Stromal cell of bone marrow (primary cell): ENCODE data around the gene HCN2.

Source experiments
- DNase-seq: peaks from one replicate; pipeline ENCODE4 v3.0.0-alpha.2; 2012; ENCODE audit warnings: low read depth

HCN2 gene

DNA sequence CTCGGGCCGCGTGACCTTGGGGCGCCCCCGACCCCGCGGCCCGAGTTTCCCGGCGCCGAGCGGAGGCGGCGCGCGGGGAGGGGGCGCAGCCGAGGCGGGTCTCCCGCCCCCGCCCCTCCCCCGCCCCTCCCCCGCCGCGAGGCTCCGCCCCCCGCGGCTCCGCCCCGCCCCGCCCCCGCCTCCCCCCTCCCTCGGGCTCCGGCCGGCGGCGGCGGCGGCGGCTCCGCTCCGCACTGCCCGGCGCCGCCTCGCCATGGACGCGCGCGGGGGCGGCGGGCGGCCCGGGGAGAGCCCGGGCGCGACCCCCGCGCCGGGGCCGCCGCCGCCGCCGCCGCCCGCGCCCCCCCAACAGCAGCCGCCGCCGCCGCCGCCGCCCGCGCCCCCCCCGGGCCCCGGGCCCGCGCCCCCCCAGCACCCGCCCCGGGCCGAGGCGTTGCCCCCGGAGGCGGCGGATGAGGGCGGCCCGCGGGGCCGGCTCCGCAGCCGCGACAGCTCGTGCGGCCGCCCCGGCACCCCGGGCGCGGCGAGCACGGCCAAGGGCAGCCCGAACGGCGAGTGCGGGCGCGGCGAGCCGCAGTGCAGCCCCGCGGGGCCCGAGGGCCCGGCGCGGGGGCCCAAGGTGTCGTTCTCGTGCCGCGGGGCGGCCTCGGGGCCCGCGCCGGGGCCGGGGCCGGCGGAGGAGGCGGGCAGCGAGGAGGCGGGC, at the start of gene HCN2:
HCN2 (plus strand) TSS at position 189 of the 703 bp plus-strand sequence; CDS start at position 254, 65 bp downstream.
- DNase-seq: no peak

DNA sequence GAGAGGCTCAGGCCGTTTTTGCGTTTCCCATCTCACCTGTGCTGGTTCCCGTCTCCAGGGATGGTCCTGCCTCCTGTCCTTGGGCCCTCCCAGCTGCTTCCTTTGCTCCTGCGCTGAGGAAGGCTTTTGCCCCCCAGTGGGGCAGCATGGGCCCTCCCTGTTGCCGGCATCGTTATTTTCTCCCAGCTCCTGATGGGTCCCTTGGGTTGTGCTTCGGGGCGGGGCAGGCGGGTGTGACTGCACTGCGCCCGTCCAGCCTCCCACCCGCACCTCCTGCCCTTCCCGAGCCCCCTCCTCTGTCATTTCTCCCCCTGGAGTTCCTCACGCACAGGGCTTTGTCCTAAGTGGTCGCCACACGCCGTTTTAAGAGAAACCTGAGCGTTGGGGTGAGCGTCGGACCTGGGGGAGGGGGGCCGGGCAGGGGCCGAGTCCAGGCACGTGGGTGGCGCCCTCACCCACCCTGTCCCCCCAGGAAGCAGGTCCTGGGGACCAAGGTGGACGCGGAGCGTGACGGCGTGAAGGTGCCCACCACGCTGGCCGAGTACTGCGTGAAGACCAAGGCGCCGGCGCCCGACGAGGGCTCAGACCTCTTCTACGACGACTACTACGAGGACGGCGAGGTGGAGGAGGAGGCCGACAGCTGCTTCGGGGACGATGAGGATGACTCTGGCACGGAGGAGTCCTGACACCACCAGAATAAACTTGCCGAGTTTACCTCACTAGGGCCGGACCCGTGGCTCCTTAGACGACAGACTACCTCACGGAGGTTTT, 48.6 kb upstream of the HCN2 start:
- no peak for DNase-seq

DNA sequence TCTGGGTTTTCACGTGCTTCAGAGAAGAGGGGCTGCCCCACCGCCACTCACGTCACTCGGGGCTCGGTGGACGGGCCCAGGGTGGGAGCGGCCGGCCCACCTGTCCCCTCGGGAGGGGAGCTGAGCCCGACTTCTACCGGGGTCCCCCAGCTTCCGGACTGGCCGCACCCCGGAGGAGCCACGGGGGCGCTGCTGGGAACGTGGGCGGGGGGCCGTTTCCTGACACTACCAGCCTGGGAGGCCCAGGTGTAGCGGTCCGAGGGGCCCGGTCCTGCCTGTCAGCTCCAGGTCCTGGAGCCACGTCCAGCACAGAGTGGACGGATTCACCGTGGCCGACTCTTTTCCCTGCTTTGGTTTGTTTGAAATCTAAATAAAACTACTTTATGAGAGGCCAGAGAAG, 48.0 kb upstream of the HCN2 start:
- no peak for DNase-seq

GRCh38 chr19:542173-542866, 47.4 kb upstream of the HCN2 start:
- DNase-seq: no peak

GRCh38 chr19:543910-544608, 45.6 kb upstream of the HCN2 start, which contains the start of gene GZMM:
Gene GZMM (plus strand): TSS chr19:544053. CDS start chr19:544072, 19 bp downstream.
- no peak for DNase-seq

DNA sequence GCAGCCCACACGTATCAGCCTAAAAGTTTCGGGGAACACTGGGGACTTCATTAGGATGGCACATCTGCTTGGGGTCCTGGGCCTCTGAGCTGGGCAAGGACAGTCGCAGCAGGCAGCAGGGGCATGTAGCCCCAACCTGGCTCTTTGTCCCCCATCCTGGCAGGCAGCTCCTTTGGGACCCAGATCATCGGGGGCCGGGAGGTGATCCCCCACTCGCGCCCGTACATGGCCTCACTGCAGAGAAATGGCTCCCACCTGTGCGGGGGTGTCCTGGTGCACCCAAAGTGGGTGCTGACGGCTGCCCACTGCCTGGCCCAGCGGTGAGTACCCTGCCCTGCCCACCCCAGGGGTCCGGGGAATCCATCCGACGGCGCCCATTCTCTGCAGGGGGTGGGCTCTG, 42.6 kb upstream of the HCN2 start:
- no peak for DNase-seq

DNA sequence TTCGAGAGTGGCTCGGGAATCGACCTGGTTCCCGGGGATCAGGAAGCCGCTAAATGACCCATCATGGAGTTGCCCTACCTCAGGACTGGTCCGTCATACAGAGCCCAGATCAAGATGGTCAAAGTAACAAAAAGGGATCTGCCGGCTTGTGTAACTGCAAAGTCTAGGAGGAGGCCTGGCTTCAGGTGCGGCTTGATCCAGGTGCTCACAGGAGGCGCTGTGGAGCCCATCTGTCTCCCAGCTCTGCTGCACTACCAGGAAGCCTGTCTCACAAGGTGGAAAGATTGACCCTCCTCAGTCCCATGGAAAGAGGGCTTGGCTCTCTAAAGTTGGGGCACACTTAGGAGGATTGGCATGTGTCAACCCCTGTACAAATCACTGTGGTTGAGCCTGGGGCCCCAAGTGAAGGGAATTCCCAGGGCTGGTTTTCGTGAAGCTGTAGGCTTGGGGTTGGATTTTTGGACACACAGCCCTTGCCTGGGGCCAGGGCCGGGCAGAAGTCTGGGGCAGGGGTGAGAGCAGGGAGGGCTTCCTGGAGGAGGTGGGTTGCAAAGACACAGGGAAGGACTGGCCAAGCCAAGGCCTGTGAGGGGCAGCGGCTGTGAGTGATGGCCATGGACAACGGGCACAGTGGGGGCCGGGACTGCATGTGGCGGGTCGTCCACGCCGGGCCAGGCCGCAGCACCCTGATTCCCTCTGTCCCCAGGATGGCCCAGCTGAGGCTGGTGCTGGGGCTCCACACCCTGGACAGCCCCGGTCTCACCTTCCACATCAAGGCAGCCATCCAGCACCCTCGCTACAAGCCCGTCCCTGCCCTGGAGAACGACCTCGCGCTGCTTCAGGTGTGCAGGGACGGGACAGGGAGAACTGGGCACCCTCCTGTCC, 41.6 kb upstream of the HCN2 start:
- DNase-seq: no peak

DNA sequence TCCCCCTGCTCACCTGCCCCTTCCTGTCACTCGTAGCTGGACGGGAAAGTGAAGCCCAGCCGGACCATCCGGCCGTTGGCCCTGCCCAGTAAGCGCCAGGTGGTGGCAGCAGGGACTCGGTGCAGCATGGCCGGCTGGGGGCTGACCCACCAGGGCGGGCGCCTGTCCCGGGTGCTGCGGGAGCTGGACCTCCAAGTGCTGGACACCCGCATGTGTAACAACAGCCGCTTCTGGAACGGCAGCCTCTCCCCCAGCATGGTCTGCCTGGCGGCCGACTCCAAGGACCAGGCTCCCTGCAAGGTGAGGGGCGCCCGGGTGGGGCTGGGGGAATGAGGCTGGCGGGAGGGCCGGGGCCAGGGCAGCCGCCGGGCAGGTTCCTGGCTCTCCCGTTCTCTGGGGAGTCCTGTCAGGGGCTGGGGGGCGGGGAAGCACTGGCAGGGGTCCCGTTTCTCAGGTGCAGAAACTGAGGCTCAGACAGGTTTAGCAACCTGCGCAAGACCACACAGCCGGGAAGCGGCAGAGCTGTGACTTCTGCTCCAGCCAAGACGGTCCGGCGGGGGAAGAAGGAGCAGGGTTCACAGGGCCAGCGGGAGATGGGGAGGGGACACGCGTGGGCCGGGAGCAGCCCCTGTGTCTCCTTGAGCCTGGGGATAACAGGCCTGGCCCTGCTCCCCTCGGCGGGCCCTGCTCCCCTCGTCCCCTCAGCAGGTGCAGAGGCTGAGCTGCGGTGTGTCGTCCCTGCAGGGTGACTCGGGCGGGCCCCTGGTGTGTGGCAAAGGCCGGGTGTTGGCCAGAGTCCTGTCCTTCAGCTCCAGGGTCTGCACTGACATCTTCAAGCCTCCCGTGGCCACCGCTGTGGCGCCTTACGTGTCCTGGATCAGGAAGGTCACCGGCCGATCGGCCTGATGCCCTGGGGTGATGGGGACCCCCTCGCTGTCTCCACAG, 40.5 kb upstream of the HCN2 start:
- no peak for DNase-seq

- DNase-seq: no peak
Observed at GRCh38 chr19:554817-555216, 34.9 kb upstream of the HCN2 start.

DNA sequence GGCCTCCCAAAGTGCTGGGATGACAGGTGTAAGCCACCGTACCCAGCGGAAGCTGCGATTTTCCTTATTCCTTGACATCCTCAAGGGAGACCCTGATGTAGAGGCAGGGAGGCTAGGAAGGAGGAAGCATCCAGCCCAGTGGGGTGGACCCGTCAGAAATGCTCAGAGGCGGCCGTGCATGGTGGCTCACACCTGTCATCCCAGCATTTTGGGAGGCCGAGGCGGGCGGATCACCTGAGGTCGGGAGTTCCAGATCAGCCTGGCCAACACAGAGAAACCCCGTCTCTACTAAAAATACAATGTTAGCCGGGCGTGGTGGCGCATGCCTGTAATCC, 34.2 kb upstream of the HCN2 start:
- DNase-seq: no peak

GRCh38 chr19:556611-557382, 32.9 kb upstream of the HCN2 start:
- no peak for DNase-seq

GRCh38 chr19:558770-559439, 30.8 kb upstream of the HCN2 start:
- DNase-seq: no peak

DNA sequence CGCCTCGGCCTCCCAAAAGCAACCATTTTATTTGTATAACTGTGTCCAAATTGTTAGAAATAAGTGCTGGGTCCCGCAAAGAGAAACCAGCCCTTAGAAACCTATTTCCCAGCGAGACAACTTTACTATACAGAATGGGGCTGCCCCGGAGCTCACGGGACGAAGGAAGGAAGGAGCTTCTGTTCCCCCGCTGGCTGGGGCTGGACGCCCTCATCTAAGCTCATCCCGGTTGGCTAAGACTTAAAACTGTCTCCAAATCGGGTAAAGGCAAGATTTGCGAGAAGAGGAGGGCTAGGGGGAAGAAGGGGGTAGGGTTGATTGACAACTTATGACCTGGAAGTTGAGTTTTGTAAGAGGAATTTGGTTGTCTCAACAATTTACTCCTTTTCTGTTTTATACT, 29.6 kb upstream of the HCN2 start:
- no peak for DNase-seq

GRCh38 chr19:566403-566802, 23.3 kb upstream of the HCN2 start:
- no peak for DNase-seq

DNA sequence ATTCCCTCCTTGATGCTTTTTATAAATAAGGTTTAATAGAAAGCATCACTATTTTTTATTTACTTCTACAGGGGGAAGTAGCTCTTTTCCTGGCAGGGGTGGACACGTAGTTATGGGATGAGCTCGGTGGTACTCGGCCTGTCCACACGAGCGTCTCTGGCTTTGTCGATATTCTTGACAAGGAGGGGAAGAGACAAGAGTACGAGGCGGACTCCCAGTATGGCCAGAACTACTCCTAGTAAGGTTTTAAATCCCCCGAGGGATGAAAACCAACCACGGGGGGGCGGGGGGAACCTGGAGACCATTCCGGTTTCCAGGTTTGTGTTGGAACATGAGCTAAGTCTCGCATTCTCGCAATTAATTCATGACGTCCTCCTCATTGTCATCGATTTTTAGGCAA, 22.8 kb upstream of the HCN2 start:
- DNase-seq: no peak

- no peak for DNase-seq
Observed at GRCh38 chr19:567296-567900, 22.3 kb upstream of the HCN2 start.

DNA sequence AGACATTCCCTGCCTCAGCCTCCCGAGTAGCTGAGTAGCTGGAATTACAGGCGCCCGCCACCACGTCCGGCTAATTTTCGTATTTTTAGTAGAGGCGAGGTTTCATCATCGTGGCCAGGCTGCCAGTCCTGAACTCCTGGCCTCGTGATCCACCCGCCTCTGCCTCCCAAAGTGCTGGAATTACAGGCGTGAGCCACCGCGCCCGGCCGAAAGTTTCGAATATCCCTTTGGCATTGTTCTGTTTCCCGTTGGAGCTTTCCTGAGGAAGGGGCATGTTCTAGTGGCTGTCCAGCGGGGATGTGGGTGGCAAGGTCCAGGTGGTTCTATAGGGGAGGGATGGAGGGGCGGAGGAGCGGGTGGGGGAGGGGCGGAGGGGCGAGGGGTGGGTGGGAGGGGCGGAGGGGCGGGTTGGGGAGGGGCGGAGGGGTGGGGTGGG, 19.4 kb upstream of the HCN2 start:
- DNase-seq: no peak

DNA sequence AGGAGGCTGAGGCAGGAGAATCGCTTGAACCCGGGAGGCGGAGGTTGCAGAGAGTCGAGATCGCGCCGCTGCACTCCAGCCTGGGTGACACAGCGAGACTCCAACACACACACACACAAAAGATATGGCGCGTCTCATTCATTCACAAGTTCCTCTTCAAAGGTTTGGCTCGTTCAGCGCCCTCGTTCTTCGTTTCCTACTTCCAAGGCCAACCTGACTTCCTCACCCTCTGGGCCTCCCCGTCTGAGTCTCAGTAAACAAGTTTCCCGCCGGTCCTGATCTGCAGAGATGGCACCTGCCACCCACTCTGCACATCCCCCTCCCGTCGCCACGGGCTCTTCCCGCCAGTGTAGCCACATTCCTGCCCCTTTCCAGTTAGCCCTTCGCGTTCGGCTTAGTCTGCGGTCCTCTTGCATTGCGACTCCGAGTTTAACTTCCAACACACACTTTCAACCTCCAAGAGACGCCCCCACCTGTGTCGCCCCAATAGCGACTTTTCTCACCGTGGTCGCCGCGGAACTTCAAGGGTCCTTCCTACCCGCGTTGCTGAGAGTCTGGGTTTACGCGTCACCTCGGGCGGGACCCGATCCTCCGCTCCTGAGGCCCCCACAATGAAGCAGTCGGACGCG, 18.6 kb upstream of the HCN2 start:
- DNase-seq: no peak
